Osteoblast (primary cell): ENCODE results near the gene RHBG. TPM values are rescaled to one million over a fixed set of nuclear protein-coding genes. Genes with fewer than 3 reads are reported as not detected.

Experiments
- DNase-seq: peaks from one replicate; pipeline ENCODE4 v3.0.0; 2011; ENCODE audit warnings: low spot score, mixed read lengths; ENCODE audit not compliant: insufficient read length; ENCODE audit errors: missing footprints
- H2AFZ ChIP-seq: 2 replicates; pipeline ENCODE4 v1.6.0; 2011; ENCODE audit warnings: mild to moderate bottlenecking, low read length
- H3K27ac ChIP-seq: 2 replicates; pipeline ENCODE4 v1.5.1; 2011; ENCODE audit warnings: mild to moderate bottlenecking, low read depth, low read length, moderate library complexity
- H3K27me3 ChIP-seq: 2 replicates; pipeline ENCODE4 v1.6.0; 2012; ENCODE audit warnings: mild to moderate bottlenecking, control low read depth, inconsistent platforms, low read length, moderate library complexity; ENCODE audit not compliant: insufficient read depth
- H3K36me3 ChIP-seq: 2 replicates; pipeline ENCODE4 v1.5.1; 2011; ENCODE audit warnings: mild to moderate bottlenecking, low read length, control low read depth, moderate library complexity; ENCODE audit not compliant: insufficient read depth
- H3K4me1 ChIP-seq: 2 replicates; pipeline ENCODE4 v1.5.1; 2011; ENCODE audit warnings: mild to moderate bottlenecking, low read length, control low read depth, moderate library complexity; ENCODE audit not compliant: insufficient read depth
- H3K4me2 ChIP-seq: 2 replicates; pipeline ENCODE4 v1.6.0; 2011; ENCODE audit warnings: mild to moderate bottlenecking, low read length; ENCODE audit not compliant: insufficient read depth
- H3K4me3 ChIP-seq: fragments of 200-600 bp; sonication (generic); 3 replicates; pipeline ENCODE4 v1.5.1; 2012; ENCODE audit warnings: mild to moderate bottlenecking, low read length, inconsistent platforms; ENCODE audit not compliant: insufficient read depth
- H3K79me2 ChIP-seq: 2 replicates; pipeline ENCODE4 v1.6.0; 2012; ENCODE audit warnings: mild to moderate bottlenecking, low read length, control low read depth, inconsistent platforms; ENCODE audit not compliant: insufficient read depth
- H3K9me3 ChIP-seq: 2 replicates; pipeline ENCODE4 v1.5.1; 2011; ENCODE audit warnings: low read depth, low read length, control low read depth
- H4K20me1 ChIP-seq: 2 replicates; pipeline ENCODE4 v1.6.0; 2012; ENCODE audit warnings: mild to moderate bottlenecking, low read length, control low read depth; ENCODE audit not compliant: insufficient read depth
- small RNA-seq: library from RNA; depleted of rRNA; stranded (forward); fragments of <200 nt; gene quantifications from one replicate; pipeline ENCODE3, GENCODE V24; 2012
- total RNA-seq: library from RNA; depleted of rRNA; stranded (reverse); fragments of >200 nt; gene quantifications from 2 replicates; pipeline ENCODE4 v1.2.3, GENCODE V29; 2012
- TF ChIP-seq, protein P1 (sequence below): IDR thresholded peaks from 2 replicates; pipeline ENCODE4 v1.5.1; 2011; ENCODE audit warnings: mild to moderate bottlenecking, low read depth, low read length, moderate library complexity; ENCODE audit errors: extremely low read depth

Gene RHBG
- total RNA-seq, 1 donor: not detected

DNA sequence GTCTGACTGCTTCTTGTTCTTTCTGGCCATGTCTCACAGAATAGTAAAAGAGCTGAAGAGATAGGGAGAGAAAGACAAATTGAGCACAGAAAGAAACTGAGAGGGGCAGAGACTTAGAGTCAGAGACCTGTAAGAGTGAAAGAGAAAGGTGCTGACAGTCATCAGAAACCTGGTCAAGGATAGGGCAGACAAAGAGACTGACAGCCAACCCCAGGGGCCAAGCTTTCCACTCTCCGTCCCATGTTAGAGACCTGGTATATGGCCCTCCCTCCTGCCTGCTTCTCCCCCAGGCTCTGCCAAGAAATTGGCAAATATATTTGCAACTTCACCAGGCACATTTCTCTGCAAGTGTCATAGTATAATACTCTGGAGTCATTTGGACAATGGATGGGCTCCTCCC is 64.6 kb downstream of the RHBG start:
- no peaks in the 10 kb centered on the region for H3K4me1 ChIP-seq
- peaks cover 97% of the 10 kb centered on the region for H3K27me3 ChIP-seq
- H4K20me1 ChIP-seq: peaks cover 4% of the 10 kb centered on the region
- TF ChIP-seq, protein P1, sequence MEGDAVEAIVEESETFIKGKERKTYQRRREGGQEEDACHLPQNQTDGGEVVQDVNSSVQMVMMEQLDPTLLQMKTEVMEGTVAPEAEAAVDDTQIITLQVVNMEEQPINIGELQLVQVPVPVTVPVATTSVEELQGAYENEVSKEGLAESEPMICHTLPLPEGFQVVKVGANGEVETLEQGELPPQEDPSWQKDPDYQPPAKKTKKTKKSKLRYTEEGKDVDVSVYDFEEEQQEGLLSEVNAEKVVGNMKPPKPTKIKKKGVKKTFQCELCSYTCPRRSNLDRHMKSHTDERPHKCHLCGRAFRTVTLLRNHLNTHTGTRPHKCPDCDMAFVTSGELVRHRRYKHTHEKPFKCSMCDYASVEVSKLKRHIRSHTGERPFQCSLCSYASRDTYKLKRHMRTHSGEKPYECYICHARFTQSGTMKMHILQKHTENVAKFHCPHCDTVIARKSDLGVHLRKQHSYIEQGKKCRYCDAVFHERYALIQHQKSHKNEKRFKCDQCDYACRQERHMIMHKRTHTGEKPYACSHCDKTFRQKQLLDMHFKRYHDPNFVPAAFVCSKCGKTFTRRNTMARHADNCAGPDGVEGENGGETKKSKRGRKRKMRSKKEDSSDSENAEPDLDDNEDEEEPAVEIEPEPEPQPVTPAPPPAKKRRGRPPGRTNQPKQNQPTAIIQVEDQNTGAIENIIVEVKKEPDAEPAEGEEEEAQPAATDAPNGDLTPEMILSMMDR: no peak
- H3K36me3 ChIP-seq: no peaks in the 10 kb centered on the region
- no peak overlapping the region for H3K27ac ChIP-seq
- no peak for DNase-seq
- H3K4me3 ChIP-seq: no peak overlapping the region
- no peaks in the 10 kb centered on the region for H3K9me3 ChIP-seq
- H3K79me2 ChIP-seq: no peaks in the 10 kb centered on the region
- no peak overlapping the region for H2AFZ ChIP-seq
- no peak overlapping the region for H3K4me2 ChIP-seq

Small RNA genes lying within 50 kb of the gene (small RNA-seq; reads per million reads assigned to genes)
- not detected for gene MIR9-1

Other genes with a start within 250 kb of the RHBG start
- 1.5 and 1.8 TPM in 2 replicates for gene SEMA4A, start 215.6 kb upstream of the RHBG start, total RNA-seq
- gene SLC25A44, start 175.1 kb upstream of the RHBG start, total RNA-seq: 15.0 and 15.2 TPM in 2 replicates
- gene PMF1, start 156.2 kb upstream of the RHBG start, total RNA-seq: 31.2 and 34.0 TPM in 2 replicates
- gene BGLAP, start 127.0 kb upstream of the RHBG start, total RNA-seq: 1.5 and 2.2 TPM in 2 replicates
- 0.36 and 0.59 TPM in 2 replicates for gene PAQR6, start 121.2 kb upstream of the RHBG start, total RNA-seq
- 49.2 and 50.7 TPM in 2 replicates for gene SMG5, start 86.4 kb upstream of the RHBG start, total RNA-seq
- 0.88 and 1.4 TPM in 2 replicates for gene TMEM79, start 84.9 kb upstream of the RHBG start, total RNA-seq
- gene GLMP, start 73.5 kb upstream of the RHBG start, total RNA-seq: 118 and 137 TPM in 2 replicates
- not detected in 2 replicates for gene VHLL, start 69.9 kb upstream of the RHBG start, total RNA-seq
- gene CCT3, start 30.9 kb upstream of the RHBG start, total RNA-seq: 258 and 276 TPM in 2 replicates
- 0.36 TPM in 1 of 2 replicates, not detected in the other for gene TSACC, start 30.7 kb upstream of the RHBG start, total RNA-seq
- 12.4 and 14.1 TPM in 2 replicates for gene MEF2D, start 131.6 kb downstream of the RHBG start, total RNA-seq
- 2.9 and 3.5 TPM in 2 replicates for gene IQGAP3, start 203.4 kb downstream of the RHBG start, total RNA-seq
- gene TTC24, start 210.5 kb downstream of the RHBG start, total RNA-seq: not detected in 2 replicates
- gene NAXE, start 222.6 kb downstream of the RHBG start, total RNA-seq: 54.8 and 63.7 TPM in 2 replicates
- 8.0 and 11.2 TPM in 2 replicates for gene GPATCH4, start 232.3 kb downstream of the RHBG start, total RNA-seq